Measurements from ENCODE around the gene CFI.
"Not testable (repeated sequence)": the region's sequence is repeated elsewhere in the genome, so short reads cannot be mapped to it uniquely, and the experiment has no call there.

Gene CFI

DNA sequence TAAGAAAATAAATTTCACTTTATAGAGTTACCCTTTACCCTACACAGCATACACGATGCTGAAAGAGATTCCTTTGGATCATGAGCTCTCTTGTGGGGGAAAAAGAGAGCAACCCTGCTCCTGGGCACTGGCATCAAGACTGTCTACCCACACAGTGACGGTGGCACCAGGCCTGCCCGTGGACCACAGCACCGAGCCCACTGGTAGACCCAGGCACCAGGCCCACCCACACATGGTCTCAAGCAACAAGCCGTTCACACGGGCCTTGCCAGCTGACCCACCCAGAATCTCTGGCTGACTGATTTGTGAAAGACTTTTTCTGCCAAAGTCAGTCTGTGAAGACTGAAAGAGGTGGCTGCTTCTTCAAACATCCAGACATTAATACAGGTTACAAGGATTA is 6.7 kb downstream of the CFI start:
- no peak for DNase-seq

DNA sequence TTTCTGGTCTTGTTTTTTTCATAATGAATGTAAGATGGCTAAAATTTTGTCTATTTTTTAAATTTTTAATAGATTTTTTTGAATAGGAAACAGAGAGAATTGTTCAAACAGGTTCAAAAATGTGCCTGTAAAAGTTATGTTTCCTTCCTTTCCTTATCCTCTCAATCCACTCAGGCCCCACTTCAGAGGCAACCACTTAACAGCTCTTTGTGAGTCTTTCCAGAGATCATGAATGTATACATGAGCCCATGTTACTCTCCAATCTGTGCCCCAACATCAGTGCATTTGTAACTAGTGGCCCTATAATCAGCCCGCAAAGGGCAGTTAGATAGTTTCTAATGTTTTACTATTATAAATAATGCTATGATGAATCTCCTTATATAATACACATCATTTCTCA is 14.0 kb downstream of the CFI start:
- DNase-seq, result no peak

DNA sequence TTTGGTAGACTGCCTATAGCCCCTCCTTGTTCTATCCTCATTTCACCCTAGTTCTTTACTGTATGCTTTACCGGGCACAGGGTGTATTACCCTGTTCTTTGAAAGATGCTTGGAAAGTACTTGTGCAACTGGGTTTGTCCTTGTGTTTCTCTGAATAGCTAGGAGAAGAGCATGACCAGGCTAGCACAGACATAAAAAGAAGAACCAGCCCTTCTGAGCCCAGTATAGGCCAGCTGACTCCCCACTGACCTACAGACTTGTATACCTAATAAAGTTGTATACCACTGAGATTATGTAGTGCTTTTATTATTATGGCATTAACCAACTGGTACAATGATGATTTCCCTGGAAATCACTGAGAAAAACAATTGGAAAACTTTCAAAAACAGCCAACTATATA is 15.0 kb downstream of the CFI start:
- no peak for DNase-seq

DNA sequence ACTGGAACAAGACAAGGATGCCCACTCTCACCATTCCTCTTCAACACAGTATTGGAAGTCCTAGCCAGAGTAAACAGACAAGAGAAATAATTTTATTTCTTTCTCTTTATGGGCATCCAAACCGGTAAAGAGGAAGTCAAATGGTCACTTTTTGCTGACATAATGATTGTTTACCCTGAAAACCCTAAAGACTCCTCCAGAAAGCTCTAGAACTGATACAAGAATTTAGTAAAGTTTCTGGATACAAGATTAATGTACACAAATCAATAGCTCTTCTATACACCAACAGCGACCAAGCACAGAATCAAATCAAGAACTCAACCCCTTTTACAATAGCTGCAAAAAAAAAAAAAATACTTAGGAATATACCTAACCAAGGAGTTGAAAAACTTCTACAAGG is 19.7 kb downstream of the CFI start:
- DNase-seq, result not testable (repeated sequence)

DNA sequence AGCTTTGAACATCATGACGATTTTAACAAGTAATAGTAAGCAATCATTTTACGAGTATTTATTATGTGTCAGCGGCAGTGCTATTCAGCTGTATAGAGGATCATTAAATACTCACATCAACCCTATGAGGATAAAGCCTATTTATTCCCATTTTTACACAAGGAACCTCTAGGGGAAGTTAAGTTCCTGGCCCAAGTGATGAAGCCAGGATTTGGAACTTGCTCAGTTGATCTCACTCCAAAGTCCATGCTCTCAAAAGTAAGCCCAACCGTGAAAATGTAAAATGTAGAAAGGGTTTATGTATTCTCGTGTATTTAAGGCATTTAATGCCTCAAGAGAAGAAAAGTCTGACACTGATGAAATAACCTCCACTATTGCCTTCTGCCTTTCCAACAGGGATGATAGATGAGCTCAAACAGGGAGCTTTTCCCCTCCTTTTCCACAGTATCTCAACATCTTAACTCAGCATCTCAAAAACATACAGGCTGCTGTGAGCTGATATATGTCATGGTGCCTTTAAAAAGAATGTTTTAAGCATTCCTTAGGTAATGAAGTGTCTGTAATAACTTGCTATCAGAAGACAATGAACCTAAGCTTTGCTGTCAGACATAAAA is 36.9 kb downstream of the CFI start:
- no peak for DNase-seq

DNA sequence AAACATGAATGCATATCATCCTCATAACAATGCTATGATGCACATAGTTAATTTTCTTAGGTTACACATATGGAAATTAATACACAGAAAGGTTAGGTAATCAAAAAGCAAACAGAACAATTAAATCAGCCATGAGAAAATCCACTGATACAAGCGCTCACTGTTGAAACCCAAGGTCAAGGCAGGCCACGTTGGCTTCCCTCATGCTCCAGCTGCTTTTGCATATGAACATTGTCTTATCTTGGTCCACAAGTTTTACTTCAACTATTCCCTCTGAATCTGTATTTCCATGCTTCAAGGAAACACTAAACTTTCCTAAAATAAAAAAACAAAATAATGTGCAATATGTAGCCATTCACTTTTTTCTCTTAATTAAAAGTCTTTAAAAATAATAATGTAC is 37.4 kb downstream of the CFI start:
- no peak for DNase-seq

DNA sequence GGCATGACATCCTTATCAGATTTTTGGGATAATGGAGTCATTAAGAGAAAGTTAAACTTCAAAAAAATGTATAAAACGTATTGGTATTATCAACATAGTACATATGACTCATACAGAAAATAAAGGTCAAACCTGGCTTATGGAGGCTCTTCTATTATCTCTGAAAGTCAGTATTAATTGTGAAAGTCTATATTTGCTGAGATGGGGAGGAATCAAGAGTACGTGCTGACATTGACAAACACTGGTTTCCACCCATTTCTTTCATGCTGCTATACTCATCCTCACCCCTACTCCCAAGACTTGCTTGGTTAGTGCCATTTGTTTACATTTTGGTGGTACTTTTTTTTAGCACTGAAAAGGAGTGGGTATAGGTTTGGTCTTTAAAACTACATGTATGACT is 41.1 kb downstream of the CFI start:
- no peak for DNase-seq

DNA sequence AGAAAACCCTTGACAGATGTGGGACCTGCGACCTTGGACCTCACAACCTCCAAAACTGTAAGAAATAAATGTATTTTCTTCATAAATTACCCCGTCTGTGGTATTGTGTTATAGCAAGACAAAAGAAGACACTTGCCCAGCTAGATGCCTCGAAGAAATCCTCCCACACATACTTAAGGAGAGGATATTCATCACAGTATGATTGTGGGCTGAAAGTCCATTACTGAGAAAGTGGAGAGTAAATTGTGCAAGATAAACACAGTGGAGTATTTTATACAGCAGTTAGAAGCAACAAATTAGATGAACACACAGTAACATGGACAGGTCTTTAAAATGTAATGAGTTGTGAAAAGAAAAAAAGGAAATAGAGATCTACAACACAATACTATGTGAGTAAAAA is 46.1 kb downstream of the CFI start:
- no peak for DNase-seq

DNA sequence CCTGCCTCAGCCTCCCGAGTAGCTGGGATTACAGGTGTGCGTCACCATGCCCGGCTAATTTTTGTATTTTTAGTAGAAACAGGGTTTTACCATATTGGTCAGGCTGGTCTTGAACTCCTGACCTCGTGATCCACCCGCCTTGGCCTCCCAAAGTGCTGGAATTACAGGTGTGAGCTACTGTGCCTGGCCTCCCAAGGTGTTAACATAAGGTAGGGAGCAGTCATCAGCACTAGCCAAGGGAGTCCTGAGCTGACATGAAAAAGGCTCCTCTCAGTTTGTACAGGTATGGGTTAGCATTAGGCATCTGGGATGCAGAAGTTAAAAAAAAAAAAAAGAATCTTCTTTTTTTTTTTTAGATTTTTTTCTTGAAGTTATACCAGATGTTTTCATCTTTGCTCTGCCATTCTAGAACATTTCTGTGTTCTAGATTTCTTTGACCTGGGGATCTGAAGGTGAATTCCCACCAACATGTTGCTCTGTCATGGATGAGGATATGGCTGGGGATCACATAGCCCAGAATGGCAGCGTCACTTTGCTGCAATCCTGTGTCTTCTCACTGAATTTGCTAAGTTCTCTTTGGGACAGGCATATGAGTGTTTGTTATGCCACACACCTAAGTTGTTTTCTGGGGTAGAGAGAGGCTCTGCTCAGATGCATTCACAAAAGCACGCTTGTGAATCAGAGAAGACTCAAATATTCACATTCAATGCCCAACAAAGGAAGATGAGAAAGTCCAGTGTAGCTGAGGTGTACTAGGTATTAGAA is 47.5 kb downstream of the CFI start:
- DNase-seq, result no peak

DNA sequence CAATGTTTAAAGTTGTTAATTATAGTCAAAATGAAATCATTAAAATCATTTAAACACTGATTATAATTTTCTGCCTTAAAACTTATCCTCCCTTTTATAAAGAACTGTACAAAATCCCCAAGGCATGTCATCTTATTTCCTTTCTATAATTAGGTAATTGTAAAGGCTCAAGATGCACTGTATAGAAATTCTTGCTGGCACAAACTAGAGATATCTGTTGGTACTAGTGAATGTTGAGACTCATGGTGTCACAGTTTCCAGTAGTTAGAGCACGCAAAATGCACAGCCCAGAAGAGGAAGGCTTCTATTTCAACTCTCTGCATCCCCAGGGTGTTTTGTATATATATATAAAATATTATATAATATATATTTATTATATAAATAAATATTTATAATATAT is 49.3 kb downstream of the CFI start:
- no peak for DNase-seq

DNA sequence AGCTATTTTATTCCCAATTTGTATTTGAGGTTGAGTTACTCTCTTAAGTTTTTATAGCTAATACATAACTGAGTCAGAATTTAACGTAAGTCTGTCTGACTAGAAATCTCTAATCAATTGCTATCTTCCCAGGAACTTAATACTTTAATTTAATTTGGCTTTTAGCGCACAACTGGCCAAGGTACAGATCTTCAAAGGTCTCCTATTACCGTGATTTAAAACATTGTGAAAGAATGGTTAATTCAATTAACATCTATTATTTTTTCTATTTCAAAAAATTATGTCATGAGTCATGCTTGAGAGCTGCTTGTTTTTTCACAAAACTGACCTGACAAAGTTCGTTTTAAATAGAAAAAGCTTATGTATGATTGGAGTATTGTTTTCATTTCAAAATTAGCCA is 49.9 kb downstream of the CFI start:
- DNase-seq, result no peak

DNA sequence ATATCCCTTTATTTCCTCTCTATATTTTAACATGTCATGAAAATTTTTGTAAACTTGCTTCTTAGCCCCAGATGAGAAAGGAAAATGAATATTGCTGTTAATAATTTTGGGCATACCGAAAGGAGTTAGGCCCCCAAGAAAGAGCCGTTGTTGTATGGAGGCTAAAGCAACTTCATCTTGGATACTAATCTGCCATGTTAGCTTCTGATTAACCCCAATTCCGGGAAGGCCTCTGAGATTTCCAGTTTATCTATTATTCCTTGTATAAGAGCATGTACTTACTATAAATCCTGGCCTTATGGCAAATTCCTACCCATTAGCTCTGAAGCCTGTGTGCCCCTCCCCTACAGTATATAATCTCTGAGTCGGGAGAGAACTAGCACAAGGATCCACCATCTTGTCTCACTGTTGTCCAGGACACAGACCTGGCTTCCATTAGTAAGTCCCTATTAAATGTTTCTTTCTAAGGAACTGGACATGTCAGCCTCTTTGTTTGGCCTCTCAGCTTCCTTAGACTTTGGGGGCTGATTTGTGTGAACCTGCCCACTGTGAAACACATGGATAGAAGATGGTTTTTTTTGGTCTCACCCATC is 51.1 kb downstream of the CFI start:
- no peak for DNase-seq

DNA sequence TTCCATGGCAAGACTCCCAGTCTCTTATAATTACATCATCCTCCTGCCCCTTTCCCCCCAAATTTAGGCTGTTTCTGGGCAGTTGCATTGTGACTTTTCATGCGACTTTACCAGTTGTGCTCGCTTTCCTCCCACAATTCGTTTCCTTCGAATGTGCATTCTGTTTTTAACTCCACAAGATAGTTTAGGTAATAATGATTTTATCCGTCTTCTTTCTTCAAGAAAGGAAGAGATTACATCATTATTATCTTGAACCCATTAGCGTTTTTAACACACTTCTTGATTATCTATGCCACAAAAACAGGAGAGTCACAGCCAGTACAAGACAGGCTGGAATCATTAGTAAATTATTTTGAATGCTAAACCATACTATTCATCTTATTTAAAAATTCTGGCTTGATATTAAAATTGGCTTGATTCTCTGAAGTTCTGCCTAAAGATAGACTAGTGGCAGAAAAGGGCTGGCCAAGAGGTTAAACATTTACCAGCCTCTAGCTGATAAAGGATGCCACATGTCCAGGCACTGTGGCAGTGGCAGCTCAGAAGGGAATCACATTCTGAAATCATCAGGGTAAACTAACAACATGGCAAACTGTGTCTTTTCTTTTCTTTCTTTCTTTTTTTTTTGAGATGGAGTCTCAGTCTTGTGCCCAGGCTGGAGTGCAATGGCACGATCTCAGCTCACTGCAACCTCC is 52.3 kb downstream of the CFI start:
- no peak for DNase-seq

DNA sequence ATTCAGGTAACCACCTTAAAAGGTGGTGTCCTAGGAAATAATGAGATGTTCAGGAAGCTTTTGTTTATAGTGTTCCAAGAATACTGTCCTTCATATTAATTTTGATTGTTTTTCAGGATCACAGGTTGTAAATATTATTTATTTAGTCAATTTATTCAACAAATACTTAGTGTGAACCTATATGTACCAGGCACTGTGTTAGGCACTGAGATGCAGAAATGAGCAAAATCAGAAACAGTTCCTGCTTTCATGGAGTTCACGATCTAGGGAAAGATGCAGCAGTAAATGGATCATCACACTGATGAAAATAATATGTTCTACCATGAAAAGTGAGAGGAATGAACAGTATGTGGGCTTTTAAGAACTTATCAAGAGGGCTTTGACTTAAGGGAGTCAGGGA is 53.7 kb downstream of the CFI start:
- no peak for DNase-seq

DNA sequence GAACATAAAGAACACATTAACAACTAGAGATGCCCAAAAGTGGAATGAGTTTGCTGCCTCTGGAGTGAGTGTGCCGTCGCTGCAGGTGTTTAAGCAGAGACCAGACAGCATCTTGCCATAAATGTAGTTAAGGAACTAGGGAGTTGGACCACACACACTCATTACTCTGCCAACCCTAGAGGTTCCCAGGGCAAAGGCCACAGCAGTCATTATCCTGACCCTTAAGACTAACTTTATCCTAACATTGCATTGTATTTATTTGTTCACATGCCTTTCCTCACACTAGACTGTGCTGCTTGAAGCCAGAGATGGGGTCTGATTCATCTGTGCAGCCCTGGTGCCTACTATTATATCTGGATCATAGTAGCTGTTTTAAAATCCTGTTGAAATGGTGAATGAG is 55.1 kb downstream of the CFI start:
- no peak for DNase-seq

DNA sequence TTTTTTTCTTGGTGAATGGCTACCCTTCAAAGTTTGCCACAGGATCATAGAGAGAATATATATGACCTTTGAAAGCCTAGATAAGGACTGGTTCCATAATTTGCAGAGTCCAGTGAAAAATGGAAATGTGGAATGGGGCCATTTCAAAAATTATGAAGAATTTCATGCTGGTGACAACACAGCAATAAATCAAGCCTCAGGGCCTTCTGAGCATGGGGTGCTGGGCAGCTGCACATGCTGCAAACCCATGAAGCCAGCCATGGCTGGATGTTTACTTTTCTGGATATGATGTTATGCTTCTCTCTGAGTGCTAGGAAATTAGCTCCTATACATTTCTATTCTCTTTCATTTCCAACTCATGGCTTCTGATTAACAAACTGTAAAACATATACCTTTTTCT is 56.0 kb downstream of the CFI start:
- DNase-seq, result no peak

DNA sequence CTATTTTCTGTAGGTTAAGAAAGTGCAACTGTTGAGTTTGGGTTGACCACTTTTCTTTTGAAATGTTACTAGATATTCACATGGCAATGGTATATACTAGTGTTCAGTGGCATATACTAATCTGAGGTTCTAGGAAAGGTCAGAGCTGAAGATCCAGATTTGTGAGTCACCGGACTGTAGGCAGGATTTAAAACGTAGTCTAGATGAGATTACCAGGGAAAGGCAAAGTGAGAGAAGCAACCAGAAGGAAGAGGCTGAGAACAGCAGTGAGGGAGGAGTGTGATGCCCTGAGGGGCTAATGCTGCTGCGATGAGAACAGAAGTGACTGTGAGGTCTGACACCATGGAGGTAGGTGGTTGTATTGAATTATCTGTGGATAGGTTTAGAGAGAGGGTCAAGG is 62.3 kb downstream of the CFI start:
- no peak for DNase-seq

DNA sequence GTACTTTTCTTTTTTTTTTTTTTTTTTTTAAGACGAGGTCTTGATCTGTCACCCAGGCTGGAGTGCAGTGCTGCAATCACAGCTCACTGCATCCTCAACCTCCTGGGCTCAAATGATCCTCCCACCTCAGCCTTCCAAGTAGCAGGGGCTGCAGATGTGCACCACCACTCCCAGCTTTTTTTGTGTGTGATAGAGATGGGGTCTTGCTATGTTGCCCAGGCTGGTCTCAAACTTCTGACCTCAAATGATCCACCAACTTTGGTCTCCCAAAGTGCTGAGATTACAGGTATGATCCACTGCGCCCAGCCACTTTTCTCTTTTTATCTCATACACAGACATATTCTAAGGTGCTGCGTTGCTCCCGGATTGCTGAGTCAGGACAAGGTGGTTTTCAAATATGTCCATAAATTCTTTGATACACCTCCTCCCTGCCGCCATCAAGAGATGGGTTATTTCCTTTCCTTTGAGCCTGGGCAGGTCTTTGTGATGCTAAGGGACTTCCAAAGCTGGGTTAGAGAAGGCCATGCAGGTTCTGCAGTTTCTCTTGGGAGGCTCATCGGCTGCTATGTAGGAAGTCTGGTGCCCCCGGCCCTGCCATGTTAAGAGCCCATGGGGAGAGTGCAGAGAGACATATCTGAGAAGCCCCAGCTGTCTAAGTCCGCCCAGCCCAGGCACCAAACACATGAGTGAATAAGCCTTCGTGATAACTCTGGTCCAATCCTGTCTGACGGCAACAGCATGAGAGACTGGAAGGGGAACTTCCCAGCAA is 63.5 kb downstream of the CFI start:
- DNase-seq, result no peak

DNA sequence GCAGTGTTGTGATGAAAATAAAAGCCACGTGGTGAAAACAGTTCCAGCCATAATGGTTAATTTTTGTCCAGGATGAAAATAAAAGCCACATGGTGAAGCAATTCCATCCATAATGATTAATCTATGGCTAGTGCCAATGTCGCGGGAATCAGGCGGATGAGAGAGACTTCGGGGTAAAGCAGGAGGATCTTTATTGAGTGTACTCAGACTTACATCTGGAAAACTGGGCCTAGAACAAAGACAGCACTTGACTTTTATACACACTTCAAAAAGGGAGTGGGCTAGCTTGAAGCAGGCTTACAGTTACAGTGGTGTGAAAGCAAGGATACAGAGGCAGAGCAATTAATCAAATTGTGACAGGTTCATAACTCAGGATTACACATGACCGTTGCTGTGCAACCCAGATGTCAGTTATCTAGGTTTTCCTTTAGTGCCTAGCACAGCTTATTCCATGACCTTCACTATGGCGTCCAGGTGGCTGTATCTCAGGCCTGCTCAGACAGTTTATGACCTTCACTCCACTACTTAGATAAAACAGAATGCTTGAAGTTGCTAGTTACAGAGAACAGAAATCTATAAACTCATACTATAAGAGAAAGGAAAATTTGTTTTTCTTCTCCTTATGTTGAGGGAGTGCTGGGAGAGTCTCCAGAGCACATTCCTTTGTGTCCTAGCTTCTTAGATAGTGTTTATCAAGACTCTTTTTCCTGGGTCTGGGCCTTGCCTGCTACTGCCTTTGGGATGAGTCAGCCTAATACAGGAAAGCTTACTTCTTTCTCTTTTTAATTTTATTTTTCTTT is 66.0 kb downstream of the CFI start:
- no peak for DNase-seq

DNA sequence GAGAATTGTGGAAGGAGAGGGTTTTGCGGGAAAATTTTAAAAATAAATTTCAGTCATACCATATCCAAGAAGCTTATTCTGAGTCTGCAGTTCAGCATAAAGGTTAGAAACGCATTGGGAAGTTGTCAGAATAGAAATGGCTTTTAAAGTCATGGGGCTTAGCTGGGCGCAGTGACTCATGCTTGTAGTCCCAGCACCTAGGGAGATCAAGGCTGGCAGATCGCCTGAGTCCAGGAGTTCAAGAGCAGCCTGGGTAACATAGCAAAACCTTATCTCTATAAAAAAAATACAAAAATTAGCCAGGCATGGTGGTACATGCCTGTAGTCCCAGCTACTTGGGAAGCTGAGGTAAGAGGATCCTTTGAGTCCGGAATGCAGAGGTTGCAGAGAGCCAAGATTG is 68.1 kb downstream of the CFI start:
- no peak for DNase-seq

DNA sequence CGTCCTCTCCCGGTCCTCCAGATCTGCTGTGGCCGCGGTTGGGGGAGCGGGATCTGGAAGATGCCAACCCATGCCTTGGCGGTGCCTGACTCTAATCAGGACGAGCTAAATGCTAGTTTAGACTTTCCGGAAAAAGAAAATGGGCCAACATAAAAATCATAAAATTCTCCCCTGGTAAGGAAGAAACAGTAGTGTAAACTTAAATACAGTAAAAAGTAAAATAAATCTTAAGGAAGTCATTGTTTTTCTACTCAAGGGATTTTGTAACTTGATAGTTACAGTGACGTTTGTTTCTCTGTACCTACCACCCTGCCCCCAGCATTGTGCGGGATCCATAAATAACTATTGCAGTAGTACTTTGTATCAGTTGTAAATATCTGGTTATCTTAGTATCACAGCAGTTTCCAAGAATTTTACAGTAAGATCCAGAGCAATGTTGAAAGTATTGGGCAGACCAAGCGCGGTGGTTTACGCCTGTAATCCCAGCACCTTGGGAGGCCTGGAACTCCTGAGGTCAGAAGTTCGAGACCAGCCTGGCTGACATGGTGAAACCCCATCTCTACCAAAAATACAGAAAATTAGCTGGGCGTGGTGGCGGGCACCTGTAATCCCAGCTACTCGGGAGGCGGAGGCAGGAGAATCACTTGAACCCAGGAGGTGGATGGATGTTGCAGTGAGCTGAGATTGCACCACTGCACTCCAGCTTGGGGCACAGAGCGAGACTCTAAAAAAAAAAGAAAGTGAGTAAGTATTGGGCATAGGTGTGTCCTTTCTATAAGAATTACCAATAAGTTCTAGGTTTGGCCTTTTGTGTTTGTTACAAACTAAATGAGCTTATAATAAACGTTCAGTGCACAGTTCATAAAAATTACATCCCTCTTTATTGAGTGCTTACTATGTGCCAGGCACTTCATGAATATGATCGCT is 70.9 kb downstream of the CFI start:
- no peak for DNase-seq
